ENCODE data around the gene GPX4.

Gene GPX4, protein sequence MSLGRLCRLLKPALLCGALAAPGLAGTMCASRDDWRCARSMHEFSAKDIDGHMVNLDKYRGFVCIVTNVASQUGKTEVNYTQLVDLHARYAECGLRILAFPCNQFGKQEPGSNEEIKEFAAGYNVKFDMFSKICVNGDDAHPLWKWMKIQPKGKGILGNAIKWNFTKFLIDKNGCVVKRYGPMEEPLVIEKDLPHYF

GRCh38 chr19:1103708-1104310 lies at the start of gene GPX4:
TSS of gene GPX4 (plus strand) at chr19:1103994. CDS start at chr19:1104044, 50 bp downstream.
- DNase-seq, result peak; percentile 97

DNA sequence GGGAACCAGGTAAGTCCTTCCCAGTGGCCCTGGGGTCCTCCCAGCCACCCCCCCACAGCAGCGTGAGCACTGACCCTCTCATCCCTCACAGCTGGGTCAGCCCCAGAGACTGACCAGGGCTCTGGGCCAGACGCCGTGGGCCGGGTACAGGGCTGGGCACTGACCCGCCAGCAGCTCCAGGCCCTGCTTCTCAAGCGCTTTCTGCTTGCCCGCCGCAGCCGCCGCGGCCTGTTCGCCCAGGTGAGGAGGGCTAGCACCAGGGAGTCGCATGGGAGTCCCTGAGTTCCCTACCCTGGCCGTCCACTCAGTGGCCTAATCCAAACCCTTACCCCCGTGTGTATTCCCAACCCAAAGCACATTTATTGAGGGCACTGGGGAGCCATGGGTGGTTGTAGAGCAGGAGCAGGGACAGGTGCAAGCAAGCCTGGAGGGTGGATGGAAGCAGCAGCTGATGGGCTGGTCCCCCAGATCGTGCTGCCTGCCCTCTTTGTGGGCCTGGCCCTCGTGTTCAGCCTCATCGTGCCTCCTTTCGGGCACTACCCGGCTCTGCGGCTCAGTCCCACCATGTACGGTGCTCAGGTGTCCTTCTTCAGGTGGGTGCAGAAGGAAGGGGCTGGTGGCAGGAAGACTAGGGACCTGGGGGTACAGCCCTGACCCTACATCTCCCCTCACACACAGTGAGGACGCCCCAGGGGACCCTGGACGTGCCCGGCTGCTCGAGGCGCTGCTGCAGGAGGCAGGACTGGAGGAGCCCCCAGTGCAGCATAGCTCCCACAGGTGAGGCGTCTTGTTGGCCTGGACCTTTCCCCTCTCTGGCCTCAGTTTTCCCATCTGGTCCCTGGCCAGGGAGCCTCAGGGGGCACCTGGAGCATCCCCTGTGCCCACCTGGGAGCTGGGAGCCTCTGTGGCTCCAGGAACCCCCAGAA lies 49.4 kb upstream of the GPX4 start:
- DNase-seq, result no peak

GRCh38 chr19:1055028-1055425 lies 48.8 kb upstream of the GPX4 start:
- no peak for DNase-seq

DNA sequence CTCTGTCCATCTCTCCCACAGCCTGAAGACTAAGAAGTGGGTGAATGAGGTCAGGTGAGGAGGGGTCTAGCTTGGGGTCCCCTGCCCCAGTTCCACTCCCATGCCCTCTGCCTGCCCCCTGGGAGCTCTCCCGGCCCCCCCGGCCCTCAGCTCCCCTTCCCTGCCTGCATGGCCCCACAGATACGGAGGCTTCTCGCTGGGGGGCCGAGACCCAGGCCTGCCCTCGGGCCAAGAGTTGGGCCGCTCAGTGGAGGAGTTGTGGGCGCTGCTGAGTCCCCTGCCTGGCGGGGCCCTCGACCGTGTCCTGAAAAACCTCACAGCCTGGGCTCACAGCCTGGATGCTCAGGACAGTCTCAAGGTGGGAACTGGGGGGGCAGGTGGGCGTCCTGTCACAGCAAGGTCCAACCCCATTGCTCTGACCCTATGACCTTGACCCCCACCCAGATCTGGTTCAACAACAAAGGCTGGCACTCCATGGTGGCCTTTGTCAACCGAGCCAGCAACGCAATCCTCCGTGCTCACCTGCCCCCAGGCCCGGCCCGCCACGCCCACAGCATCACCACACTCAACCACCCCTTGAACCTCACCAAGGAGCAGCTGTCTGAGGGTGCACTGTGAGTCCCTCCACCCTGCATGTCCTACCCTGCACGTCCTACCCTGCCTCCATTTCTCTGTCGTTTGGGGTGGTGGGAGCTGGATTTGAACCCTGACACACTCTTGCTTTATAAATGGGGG lies 47.7 kb upstream of the GPX4 start:
- no peak for DNase-seq

DNA sequence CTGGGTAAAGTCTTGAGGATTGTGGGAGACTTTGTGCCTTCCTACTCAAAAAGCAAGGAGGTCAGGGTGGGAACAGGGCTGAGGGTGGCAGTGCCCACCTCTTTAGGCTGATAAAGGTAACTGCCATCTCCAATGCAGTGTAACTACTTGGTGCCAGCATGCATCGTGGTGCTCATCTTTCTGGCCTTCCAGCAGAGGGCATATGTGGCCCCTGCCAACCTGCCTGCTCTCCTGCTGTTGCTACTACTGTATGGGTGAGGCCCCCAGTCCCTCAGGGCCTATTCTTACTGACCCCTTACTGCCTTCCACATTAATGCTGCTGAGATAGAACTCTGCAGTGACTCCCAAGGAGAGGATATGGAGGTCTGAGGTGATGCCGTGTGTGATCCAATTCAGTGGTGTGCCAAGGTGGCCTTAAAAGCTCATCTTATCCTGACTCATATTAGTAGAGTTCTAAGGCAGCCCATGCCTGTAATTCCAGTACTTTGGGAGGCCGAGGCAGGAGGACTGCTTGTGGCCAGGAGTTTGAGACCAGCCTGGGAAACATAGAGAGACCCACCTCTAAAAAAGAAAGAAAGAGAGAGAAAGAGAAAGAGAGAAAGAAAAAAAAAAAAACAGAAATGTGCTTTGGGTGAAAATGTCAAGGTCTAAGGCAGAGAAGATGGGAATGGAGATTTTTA lies 46.5 kb upstream of the GPX4 start:
- peak; percentile 48 for DNase-seq

DNA sequence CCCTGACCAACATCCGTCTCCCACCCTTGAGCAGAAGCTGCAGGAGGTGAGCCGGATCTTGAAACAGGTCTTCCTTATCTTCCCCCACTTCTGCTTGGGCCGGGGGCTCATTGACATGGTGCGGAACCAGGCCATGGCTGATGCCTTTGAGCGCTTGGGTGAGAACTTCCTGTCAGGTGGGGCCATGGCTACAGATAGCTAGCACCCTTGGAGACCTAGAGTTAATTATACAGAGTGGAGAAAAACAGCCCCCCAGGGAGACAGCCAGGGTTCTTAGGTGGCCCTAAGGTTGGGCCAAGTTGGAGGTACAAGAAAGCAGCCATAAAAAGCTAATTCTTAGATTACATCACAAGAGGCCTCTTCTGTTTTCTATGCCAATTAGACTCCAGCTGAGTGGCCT lies 45.7 kb upstream of the GPX4 start:
- no peak for DNase-seq

GRCh38 chr19:1060689-1061088 lies 43.1 kb upstream of the GPX4 start:
- DNase-seq, result no peak

GRCh38 chr19:1061987-1062386 lies 41.8 kb upstream of the GPX4 start:
- DNase-seq, result no peak

DNA sequence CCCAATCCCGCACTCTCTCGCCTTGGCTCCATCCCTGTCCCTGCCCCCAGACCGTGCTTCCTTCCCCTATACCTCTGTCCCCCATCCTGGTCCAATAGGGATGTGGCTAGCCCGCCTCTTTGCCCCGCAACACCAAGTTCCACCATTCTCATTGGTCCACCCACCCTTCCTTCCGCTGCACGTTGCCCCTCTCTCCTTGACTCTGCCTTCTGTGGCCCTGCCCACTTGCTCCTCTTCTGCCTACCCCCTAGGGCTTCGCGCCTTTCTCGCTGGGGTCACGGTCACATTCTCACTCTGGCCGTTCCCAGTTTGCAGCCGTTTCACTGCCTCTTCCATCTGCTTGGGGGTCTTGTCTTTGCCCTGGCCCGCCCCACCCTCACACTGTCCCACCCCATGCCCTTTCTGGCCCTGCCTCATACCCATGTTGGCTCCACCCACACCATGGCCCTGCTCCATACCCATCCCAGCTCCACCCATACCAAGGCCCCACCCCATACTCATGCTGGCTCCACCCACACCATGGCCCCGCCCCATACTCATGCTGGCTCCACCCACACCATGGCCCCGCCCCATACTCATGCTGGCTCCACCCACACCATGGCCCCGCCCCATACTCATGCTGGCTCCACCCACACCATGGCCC lies 41.3 kb upstream of the GPX4 start:
- DNase-seq, result no peak

GRCh38 chr19:1063030-1063908 lies 40.5 kb upstream of the GPX4 start:
- DNase-seq, result peak; percentile 43

- DNase-seq, result no peak
Observed at GRCh38 chr19:1063909-1064660, 39.7 kb upstream of the GPX4 start.

- peak; percentile 66 for DNase-seq
Observed at GRCh38 chr19:1064661-1065605, 38.9 kb upstream of the GPX4 start.

- no peak for DNase-seq
Observed at GRCh38 chr19:1065606-1066109, 38.1 kb upstream of the GPX4 start.

GRCh38 chr19:1066251-1066747 lies 37.5 kb upstream of the GPX4 start:
- no peak for DNase-seq

GRCh38 chr19:1066748-1067340 lies 37.0 kb upstream of the GPX4 start, which contains the start of gene ARHGAP45:
TSS of gene ARHGAP45 (plus strand) at chr19:1067167. CDS start at chr19:1067406, 239 bp downstream.
- peak; percentile 80 for DNase-seq

DNA sequence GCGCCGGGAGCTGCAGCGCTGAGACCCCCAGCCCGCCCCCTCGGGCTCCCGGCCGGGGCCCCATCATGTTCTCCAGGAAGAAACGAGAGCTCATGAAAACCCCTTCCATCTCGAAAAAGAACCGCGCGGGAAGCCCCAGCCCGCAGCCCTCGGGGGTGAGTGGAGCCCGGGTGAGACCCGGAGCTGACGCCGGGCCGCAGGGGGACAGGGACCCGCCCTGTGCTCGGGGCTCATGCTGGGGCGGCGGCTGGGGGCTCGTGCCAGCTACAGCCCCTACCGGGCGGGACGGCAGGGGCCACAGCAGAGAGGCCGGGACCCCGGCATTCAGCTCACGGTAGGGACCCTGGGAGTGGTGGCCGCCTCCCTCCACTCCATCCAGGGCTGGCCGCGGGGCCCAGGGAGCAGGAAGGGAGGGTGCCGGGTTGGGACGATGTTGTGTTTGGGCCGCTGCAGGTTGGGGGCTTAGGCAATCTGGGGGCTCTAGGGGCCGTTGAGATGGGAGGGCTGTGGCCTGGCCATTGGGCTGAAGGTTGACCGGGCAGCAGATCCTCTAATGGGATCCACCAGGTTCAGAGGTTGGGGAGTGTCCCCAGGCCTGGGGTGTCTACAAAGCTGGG lies 36.3 kb upstream of the GPX4 start:
- DNase-seq, result no peak
